Measurements from ENCODE around the gene OR2V2. TPM values are rescaled to one million over a fixed set of nuclear protein-coding genes. Genes with fewer than 3 reads are reported as not detected.
"Not testable (repeated sequence)": the region's sequence is repeated elsewhere in the genome, so short reads cannot be mapped to it uniquely, and the experiment has no call there.

The OR2V2 gene
- total RNA-seq, 1 donor from 2014 or later: not detected

GRCh38 chr5:181114844-181115778 lies 32.3 kb upstream of the OR2V2 start:
- no peak for DNase-seq (ENCODE audit: low read depth, low spot score)

DNA sequence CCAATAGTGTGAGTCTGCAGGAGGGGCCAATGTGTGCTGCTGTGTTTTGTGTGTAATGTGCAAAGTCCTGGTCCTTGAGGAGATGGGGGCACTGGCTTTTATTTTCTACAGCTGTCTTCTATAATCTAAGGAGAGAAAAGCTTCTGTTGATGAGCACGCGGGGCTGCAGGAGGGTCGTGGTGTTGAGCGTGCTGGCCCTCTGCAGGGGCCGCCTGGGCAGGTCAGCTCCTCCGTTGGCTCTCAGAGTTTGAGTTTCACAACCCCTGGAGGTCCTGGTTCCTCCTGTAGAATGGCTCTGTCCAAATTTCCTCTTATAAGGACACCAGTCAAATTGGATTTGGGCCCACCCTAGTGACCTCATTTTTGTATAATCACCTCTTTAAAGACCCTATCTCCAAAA lies 29.0 kb upstream of the OR2V2 start:
- DNase-seq (ENCODE audit: low read depth, low spot score): no peak

- no peak for DNase-seq (ENCODE audit: low read depth, low spot score)
Measured at GRCh38 chr5:181119105-181119504, 28.3 kb upstream of the OR2V2 start.

GRCh38 chr5:181120306-181120705 lies 27.1 kb upstream of the OR2V2 start:
- DNase-seq (ENCODE audit: low read depth, low spot score): no peak

DNA sequence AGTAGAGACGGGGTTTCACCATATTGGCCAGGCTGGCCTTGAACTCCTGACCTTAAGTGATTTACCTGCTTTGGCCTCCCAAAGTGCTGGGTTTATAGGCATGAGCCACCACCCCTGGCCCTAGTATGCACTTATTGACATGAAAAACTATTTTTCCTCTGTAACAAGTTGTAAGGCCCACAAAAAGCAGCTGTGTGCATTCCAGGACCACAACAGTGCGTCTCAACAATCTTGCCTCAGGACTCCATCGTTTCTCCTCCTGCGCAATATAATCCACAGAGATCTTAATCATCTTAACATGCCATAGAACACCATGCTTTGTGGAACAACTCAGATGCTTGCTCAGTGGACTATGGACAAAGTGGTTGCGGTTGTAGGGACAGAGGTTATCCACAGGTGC lies 26.6 kb upstream of the OR2V2 start:
- DNase-seq (ENCODE audit: low read depth, low spot score): no peak

GRCh38 chr5:181121675-181122561 lies 25.5 kb upstream of the OR2V2 start:
- DNase-seq (ENCODE audit: low read depth, low spot score): no peak

- DNase-seq (ENCODE audit: low read depth, low spot score): no peak
Measured at GRCh38 chr5:181124526-181124925, 22.9 kb upstream of the OR2V2 start.

DNA sequence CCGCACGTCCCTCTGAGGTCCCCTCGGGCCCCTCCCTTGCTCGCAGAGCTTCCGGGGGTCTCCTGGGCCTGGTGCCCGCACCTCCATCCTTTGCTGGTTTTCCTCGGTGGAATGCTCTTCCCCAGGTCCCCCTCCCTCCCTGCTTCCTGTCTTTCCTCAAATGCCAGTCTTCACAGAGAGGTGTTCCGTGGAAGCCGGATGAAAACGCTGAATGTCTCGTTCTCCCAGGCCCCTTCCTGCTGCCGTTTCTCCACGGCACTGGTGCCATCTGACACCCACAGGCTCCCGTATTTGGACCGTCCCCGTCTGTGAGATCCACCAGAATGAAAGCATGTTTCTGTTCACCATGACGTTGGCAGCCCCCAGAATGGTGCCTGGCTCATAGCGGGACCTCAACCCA lies 20.5 kb upstream of the OR2V2 start:
- no peak for DNase-seq (ENCODE audit: low read depth, low spot score)

GRCh38 chr5:181127456-181127855 lies 19.9 kb upstream of the OR2V2 start:
- no peak for DNase-seq (ENCODE audit: low read depth, low spot score)

DNA sequence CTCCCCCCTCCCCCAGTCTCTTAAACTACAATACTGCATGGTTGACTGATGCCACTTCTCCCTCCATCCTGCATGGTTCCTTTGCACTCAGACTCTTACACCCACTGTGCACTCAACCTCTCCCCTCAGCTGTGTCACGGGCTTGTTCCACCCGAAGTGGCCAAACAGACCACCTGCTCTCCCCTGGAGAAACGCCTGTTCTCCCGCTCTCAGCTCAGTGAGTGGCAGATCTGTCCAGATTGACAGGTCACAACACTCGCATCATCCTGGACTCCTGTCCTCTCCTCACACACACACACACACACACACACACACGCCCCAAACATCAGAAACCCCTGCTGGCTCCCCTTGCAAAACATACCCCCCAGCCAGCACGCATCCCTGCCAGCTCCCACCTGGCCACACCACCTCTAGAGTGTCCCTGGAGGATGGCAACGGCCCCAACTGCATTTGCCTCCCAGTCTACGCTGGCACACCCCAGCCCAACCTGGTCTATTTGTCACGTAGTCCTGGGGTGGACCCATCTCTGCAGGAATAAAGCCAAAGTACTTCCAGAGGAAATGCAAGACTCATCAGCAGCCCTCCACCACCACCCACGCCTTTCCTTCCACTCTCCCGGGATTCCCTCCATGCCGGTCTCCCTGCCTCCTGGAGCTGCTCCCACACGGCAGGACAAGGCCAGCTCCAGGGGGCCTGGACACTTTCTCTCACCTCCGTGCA lies 19.3 kb upstream of the OR2V2 start:
- no peak for DNase-seq (ENCODE audit: low read depth, low spot score)

GRCh38 chr5:181129601-181130000 lies 17.8 kb upstream of the OR2V2 start:
- no peak for DNase-seq (ENCODE audit: low read depth, low spot score)

- DNase-seq (ENCODE audit: low read depth, low spot score): not testable (repeated sequence)
Measured at GRCh38 chr5:181130081-181130480, 17.3 kb upstream of the OR2V2 start.

- no peak for DNase-seq (ENCODE audit: low read depth, low spot score)
Measured at GRCh38 chr5:181130832-181131496, 16.4 kb upstream of the OR2V2 start, which contains the start of gene OR2V1. OR2V1 (minus strand) TSS chr5:181131169; CDS start chr5:181125304, 5,865 bp downstream.

DNA sequence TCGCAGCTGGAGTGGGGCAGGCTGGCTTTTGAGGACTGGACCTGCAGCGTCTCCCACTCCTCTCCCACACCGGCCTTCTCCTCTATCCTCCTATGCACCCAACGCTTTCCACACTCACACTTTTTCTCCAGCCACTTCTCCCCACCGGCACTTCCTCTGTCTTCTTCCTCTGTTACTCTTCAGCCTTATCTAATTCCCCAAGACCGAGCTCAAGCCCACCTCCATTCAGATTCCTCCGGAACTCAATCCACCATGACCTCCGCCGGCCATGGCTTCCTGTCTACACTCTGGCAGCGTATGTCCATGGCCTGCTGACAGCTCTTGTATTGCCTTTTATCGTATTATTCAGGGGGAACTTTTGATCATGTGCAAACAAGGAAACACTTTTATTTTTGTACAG lies 15.9 kb upstream of the OR2V2 start:
- DNase-seq (ENCODE audit: low read depth, low spot score): no peak

DNA sequence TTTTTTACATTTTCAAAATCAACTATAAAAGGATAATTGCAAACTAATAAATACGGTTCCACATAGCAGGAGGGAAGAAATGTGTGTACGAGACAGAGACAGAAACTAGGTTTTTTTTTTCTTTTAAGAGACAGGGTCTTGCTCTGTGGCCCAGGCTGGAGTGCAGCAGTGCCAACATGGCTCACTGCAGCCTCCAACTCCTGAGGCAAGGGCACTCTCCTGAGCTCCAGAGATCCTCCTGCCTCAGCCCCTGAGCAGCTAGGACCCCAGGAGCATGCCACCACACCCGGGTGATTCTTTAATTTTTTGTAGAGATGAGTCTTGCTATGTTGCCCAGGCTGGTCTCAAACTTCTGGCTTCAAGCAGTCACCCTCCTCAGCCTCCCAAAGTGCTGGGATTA lies 14.3 kb upstream of the OR2V2 start:
- no peak for DNase-seq (ENCODE audit: low read depth, low spot score)

DNA sequence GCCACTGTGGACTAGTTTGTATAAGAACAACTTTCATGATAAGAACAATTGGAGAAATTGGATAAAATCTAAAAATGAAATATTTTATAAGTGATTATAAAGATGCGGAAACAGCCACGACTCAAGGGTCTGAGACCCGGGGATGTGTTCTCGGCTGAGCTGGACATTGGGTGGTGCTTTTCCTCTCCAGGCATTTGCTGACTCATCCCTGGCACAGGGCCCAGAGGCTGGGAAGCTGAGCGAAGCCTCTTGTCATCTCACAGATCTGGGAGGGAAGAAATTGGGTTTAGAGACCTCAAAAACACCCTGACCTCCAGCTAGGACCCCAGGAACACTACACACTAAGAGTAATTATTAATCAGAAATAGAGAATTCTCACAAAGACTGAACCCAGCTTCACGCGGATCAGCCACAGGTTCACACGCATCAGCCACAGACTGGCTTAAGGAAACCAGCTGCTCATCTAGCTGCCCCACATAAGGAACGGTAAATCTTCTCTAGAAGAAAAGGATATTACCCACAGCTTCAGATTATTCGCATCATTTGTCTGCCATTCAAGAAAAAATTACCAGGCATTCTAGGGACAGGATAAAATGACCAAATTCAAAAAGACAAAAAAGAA lies 13.7 kb upstream of the OR2V2 start:
- DNase-seq (ENCODE audit: low read depth, low spot score): no peak

DNA sequence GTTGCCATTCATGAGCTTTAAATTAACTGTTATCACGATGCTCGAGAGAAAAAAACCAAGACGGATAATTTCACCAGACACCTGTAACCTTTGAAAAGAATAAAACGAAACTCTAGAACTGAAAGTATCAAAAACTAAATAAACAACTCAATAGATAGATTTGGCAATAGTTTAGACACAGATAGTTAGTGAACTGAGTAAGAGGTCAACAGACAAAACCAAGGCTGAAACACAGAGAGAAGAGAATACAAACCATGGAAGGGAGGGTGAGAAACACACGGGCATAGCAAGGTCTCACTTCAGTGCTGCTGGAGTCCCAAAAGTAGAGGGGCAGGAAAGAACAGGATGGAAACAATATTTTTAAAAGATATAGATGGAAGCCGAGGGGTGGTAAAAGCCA lies 13.1 kb upstream of the OR2V2 start:
- no peak for DNase-seq (ENCODE audit: low read depth, low spot score)

DNA sequence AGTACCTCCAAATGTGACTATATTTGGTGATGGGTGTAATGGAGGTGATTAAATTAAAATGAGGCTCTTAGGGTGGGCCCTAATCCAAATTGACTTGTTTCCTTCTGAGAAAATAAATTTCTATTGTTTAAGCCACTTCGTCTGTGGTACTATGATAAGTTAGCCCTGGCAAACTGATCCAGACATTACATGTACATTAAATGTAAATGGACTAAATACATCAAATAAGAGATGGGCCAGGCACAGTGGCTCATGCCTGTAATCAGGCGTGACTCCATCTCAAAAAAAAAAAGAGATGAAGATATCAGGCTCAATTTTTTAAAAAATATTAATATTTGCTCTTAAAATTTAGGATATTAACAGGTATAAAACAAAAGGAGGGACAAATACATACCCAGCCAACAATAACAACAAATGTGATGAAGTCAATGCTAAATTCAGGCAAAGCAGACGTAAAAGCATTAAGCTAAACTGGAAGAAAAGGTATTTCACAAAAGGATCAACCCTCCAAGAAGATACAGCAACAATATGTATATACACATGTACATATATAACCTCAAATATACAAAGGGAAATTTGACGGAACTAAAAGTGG lies 10.9 kb upstream of the OR2V2 start:
- no peak for DNase-seq (ENCODE audit: low read depth, low spot score)

DNA sequence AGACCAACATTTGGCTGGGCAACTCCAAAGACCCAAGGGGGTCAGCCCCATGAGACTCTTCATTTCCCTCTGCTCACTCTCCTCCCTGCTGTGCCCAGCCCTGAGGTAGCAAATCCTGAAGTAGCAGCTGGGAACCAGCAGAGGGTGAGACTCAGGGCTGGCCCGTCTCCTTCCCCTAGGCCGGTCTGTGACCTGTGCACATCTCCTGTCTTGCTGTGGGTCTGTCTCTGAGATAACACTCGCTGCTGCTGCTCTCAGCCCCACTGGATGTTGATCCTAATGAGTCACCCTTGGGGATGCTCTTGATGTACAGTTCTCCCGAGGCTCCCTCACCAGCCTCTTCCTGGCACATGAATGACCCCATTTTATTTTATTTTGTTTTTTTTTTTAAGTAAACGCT lies 9.1 kb upstream of the OR2V2 start:
- no peak for DNase-seq (ENCODE audit: low read depth, low spot score)

GRCh38 chr5:181140766-181141165 lies 6.6 kb upstream of the OR2V2 start:
- DNase-seq (ENCODE audit: low read depth, low spot score): no peak

All from pulmonary artery endothelial cell (primary cell).